ENCODE measurements around the gene FCGR1A. TPM values are rescaled to one million over a fixed set of nuclear protein-coding genes. Genes with fewer than 3 reads are reported as not detected.
"Not testable (repeated sequence)": the region's sequence is repeated elsewhere in the genome, so short reads cannot be mapped to it uniquely, and the experiment has no call there.

The FCGR1A gene
- total RNA-seq, 2 experiments from 2014 or later = not detected

GRCh38 chr1:149783868-149784267 lies 1.4 kb downstream of the FCGR1A start:
- POLR2A ChIA-PET; H3K9me3 ChIP-seq (ENCODE audit: low read length); CTCF ChIA-PET (ENCODE audit: unreplicated experiment): not testable (repeated sequence)

GRCh38 chr1:149787688-149788451 lies 5.4 kb downstream of the FCGR1A start:
- H3K36me3 ChIP-seq (ENCODE audit: insufficient read depth, low read length); H3K27ac ChIP-seq (ENCODE audit: low read depth, low read length, poor library complexity, severe bottlenecking); intact Hi-C loops (cut with micrococcal nuclease; ENCODE audit: unreplicated experiment); H3K4me1 ChIP-seq (ENCODE audit: insufficient read depth, low read length, poor library complexity, severe bottlenecking); H2AFZ ChIP-seq (ENCODE audit: low read length); H3K9me2 ChIP-seq (ENCODE audit: insufficient read depth, low read length); POLR2A ChIA-PET; H3K79me2 ChIP-seq (ENCODE audit: insufficient read depth, low read depth, low read length); CTCF ChIA-PET (ENCODE audit: unreplicated experiment); H3K9me3 ChIP-seq (ENCODE audit: low read length); H3K4me3 ChIP-seq (ENCODE audit: low read depth, low read length, poor library complexity, severe bottlenecking); H4K20me1 ChIP-seq (ENCODE audit: insufficient read depth, low read length); BruUV-seq (replicated peaks); DNase-seq (ENCODE audit: low spot score); H3K4me2 ChIP-seq (ENCODE audit: low read length): not testable (repeated sequence)

More at GRCh38 chr1:149783868-149784267, 1.4 kb downstream of the FCGR1A start:
- H3K79me2 ChIP-seq (ENCODE audit: insufficient read depth, low read depth, low read length); H3K9me2 ChIP-seq (ENCODE audit: insufficient read depth, low read length); H3K4me2 ChIP-seq (ENCODE audit: low read length); H2AFZ ChIP-seq (ENCODE audit: low read length); H3K36me3 ChIP-seq (ENCODE audit: insufficient read depth, low read length); H3K27ac ChIP-seq (ENCODE audit: low read depth, low read length, poor library complexity, severe bottlenecking); DNase-seq (ENCODE audit: low spot score); H4K20me1 ChIP-seq (ENCODE audit: insufficient read depth, low read length); H3K4me3 ChIP-seq (ENCODE audit: low read depth, low read length, poor library complexity, severe bottlenecking); H3K4me1 ChIP-seq (ENCODE audit: insufficient read depth, low read length, poor library complexity, severe bottlenecking); intact Hi-C loops (cut with micrococcal nuclease; ENCODE audit: unreplicated experiment); BruUV-seq (replicated peaks): not testable (repeated sequence)

- H3K4me1 ChIP-seq (ENCODE audit: insufficient read depth, low read length, poor library complexity, severe bottlenecking); H3K9me3 ChIP-seq (ENCODE audit: low read length); H3K79me2 ChIP-seq (ENCODE audit: insufficient read depth, low read depth, low read length); H3K9me2 ChIP-seq (ENCODE audit: insufficient read depth, low read length); H4K20me1 ChIP-seq (ENCODE audit: insufficient read depth, low read length); POLR2A ChIA-PET; intact Hi-C loops (cut with micrococcal nuclease; ENCODE audit: unreplicated experiment); BruUV-seq (replicated peaks); CTCF ChIA-PET (ENCODE audit: unreplicated experiment); H3K36me3 ChIP-seq (ENCODE audit: insufficient read depth, low read length): not testable (repeated sequence)
- peak; percentile 69 for DNase-seq (ENCODE audit: low spot score)
- H3K4me3 ChIP-seq (ENCODE audit: low read depth, low read length, poor library complexity, severe bottlenecking) = peak overlapping the region; percentile 60
- peak overlapping the region; percentile 35 for H3K27ac ChIP-seq (ENCODE audit: low read depth, low read length, poor library complexity, severe bottlenecking)
- H3K4me2 ChIP-seq (ENCODE audit: low read length) = peak overlapping the region; percentile 29; the same call in 1 of the 2 replicates
- peak overlapping the region; percentile 67; the same call in 1 of the 2 replicates for H2AFZ ChIP-seq (ENCODE audit: low read length)
Measured at GRCh38 chr1:149792502-149792901, 10.0 kb downstream of the FCGR1A start.

GRCh38 chr1:149792912-149793515 lies 10.5 kb downstream of the FCGR1A start:
- not testable (repeated sequence) for H3K9me3 ChIP-seq (ENCODE audit: low read length)

GRCh38 chr1:149793885-149794284 lies 11.4 kb downstream of the FCGR1A start:
- H3K27ac ChIP-seq (ENCODE audit: low read depth, low read length, poor library complexity, severe bottlenecking); CTCF ChIA-PET (ENCODE audit: unreplicated experiment); H2AFZ ChIP-seq (ENCODE audit: low read length); DNase-seq (ENCODE audit: low spot score); H3K79me2 ChIP-seq (ENCODE audit: insufficient read depth, low read depth, low read length); H4K20me1 ChIP-seq (ENCODE audit: insufficient read depth, low read length); POLR2A ChIA-PET; H3K9me2 ChIP-seq (ENCODE audit: insufficient read depth, low read length); BruUV-seq (replicated peaks); H3K36me3 ChIP-seq (ENCODE audit: insufficient read depth, low read length); H3K4me1 ChIP-seq (ENCODE audit: insufficient read depth, low read length, poor library complexity, severe bottlenecking); intact Hi-C loops (cut with micrococcal nuclease; ENCODE audit: unreplicated experiment); H3K9me3 ChIP-seq (ENCODE audit: low read length): not testable (repeated sequence)
- H3K4me2 ChIP-seq (ENCODE audit: low read length) = peak overlapping the region; percentile 42; the same call in 1 of the 2 replicates
- peak overlapping the region; percentile 60 for H3K4me3 ChIP-seq (ENCODE audit: low read depth, low read length, poor library complexity, severe bottlenecking)

More at GRCh38 chr1:149792912-149793515, 10.5 kb downstream of the FCGR1A start:
- 0 out of 2 replicates have a peak, but pooled peaks have one; percentile 49 for TF ChIP-seq CTCF (conservative IDR thresholded peaks at IDR 0.05; ENCODE audit: low read length)
- H3K4me1 ChIP-seq (ENCODE audit: insufficient read depth, low read length, poor library complexity, severe bottlenecking); POLR2A ChIA-PET; CTCF ChIA-PET (ENCODE audit: unreplicated experiment); H4K20me1 ChIP-seq (ENCODE audit: insufficient read depth, low read length); H3K36me3 ChIP-seq (ENCODE audit: insufficient read depth, low read length); BruUV-seq (replicated peaks); intact Hi-C loops (cut with micrococcal nuclease; ENCODE audit: unreplicated experiment); H3K79me2 ChIP-seq (ENCODE audit: insufficient read depth, low read depth, low read length); H3K9me2 ChIP-seq (ENCODE audit: insufficient read depth, low read length): not testable (repeated sequence)
- peak overlapping the region; percentile 60 for H3K4me3 ChIP-seq (ENCODE audit: low read depth, low read length, poor library complexity, severe bottlenecking)
- peak overlapping the region; percentile 67; the same call in 1 of the 2 replicates for H2AFZ ChIP-seq (ENCODE audit: low read length)
- H3K27ac ChIP-seq (ENCODE audit: low read depth, low read length, poor library complexity, severe bottlenecking) = peak overlapping the region; percentile 35
- peak; percentile 83 for DNase-seq (ENCODE audit: low spot score)
- H3K4me2 ChIP-seq (ENCODE audit: low read length) = peak overlapping the region; percentile 42; the same call in 1 of the 2 replicates

GRCh38 chr1:149801628-149802027 lies 19.1 kb downstream of the FCGR1A start:
- H3K27ac ChIP-seq (ENCODE audit: low read depth, low read length, poor library complexity, severe bottlenecking); H3K4me3 ChIP-seq (ENCODE audit: low read depth, low read length, poor library complexity, severe bottlenecking); DNase-seq (ENCODE audit: low spot score); H3K9me3 ChIP-seq (ENCODE audit: low read length); H3K4me2 ChIP-seq (ENCODE audit: low read length); H3K36me3 ChIP-seq (ENCODE audit: insufficient read depth, low read length); POLR2A ChIA-PET; H2AFZ ChIP-seq (ENCODE audit: low read length); H4K20me1 ChIP-seq (ENCODE audit: insufficient read depth, low read length); CTCF ChIA-PET (ENCODE audit: unreplicated experiment); H3K79me2 ChIP-seq (ENCODE audit: insufficient read depth, low read depth, low read length); intact Hi-C loops (cut with micrococcal nuclease; ENCODE audit: unreplicated experiment); BruUV-seq (replicated peaks); H3K9me2 ChIP-seq (ENCODE audit: insufficient read depth, low read length); H3K4me1 ChIP-seq (ENCODE audit: insufficient read depth, low read length, poor library complexity, severe bottlenecking): not testable (repeated sequence)
